K562 (cell line): ENCODE measurements around the gene COL9A3. TPM values are rescaled to one million over a fixed set of nuclear protein-coding genes. Genes with fewer than 3 reads are reported as not detected.

Experiments
- ATAC-seq: fragments of 200-7000 bp; cut with Tn5 transposase; 3 replicates; pipeline ENCODE4 v1.9.1; 2020; ENCODE audit warnings: moderate library complexity
- BruUV-seq: library from RNA; stranded (reverse); fragments of 400-500 nt; replicated peaks from 2 replicates; lab custom pipeline; 2021; lab: Mats Ljungman, UMichigan
- CTCF ChIA-PET: fragments of 300-600 bp; formaldehyde crosslinking; extraction: SDS; loops from one replicate; lab custom pipeline; 2021; ENCODE audit warnings: low intra/inter-chr PET ratio; lab: Yijun Ruan, JAX
- POLR2A ChIA-PET: fragments of 300-600, 350-650 bp; sonication (Branson Sonifier 250); formaldehyde crosslinking; extraction: SDS; loops from one replicate; lab custom pipeline; 2021; ENCODE audit warnings: antibody characterized with exemption, inconsistent platforms; lab: Yijun Ruan, JAX
- DNase-seq, 4 experiments: peaks; one replicate each; pipeline versions ENCODE4 v3.0.0 to v3.0.0-alpha.2; 2011 to 2018; ENCODE audit warnings: low spot score in 3 of 4, mixed read lengths in 3 of 4; ENCODE audit errors: extremely low read depth in 1 of 4
- FAIRE-seq: peaks from 2 replicates; lab custom pipeline; 2011; peaks lifted over from hg19 to GRCh38; lab: Jason Lieb, UNC
- H2AFZ ChIP-seq: 2 replicates; pipeline ENCODE4 v1.6.0; 2011; ENCODE audit warnings: low read depth, low read length, control low read depth, inconsistent platforms
- H3K27ac ChIP-seq: fragments of 200-600 bp; 3 replicates; pipeline ENCODE4 v1.8.0; 2011; ENCODE audit warnings: low read depth, mild to moderate bottlenecking, control low read depth, inconsistent platforms, low read length, moderate library complexity, mixed read lengths; ENCODE audit errors: extremely low read depth
- H3K27me3 ChIP-seq, 2 experiments: fragments of 300-600 bp in 1 of 2; 2 replicates in 1 of 2; 3 replicates in 1 of 2; pipeline versions ENCODE4 v1.6.0 to v1.8.0; 2011; ENCODE audit warnings: inconsistent platforms in 2 of 2, low read length in 2 of 2, mild to moderate bottlenecking in 1 of 2, mixed read lengths in 1 of 2, moderate library complexity in 1 of 2; ENCODE audit not compliant: control insufficient read depth in 2 of 2, insufficient read depth in 2 of 2
- H3K36me3 ChIP-seq: fragments of 300-600 bp; 3 replicates; pipeline ENCODE4 v1.8.0; 2011; ENCODE audit warnings: mild to moderate bottlenecking, low read length, inconsistent platforms; ENCODE audit not compliant: control insufficient read depth, insufficient read depth
- H3K4me1 ChIP-seq, 2 experiments: fragments of 200-600 bp in 1 of 2; replicated peaks in 1 of 2; 2 replicates in 1 of 2; 3 replicates in 1 of 2; pipeline versions ENCODE4 v1.5.1 to v1.8.0; 2011; ENCODE audit warnings: inconsistent platforms in 2 of 2, low read length in 2 of 2, mild to moderate bottlenecking in 1 of 2, mixed read lengths in 1 of 2, moderate library complexity in 1 of 2; ENCODE audit not compliant: control insufficient read depth in 2 of 2, insufficient read depth in 2 of 2
- H3K4me2 ChIP-seq: 2 replicates; pipeline ENCODE4 v1.6.1; 2011; ENCODE audit warnings: low read length, control low read depth, inconsistent platforms, mixed read lengths; ENCODE audit not compliant: insufficient read depth
- H3K4me3 ChIP-seq: fragments of 200-600 bp; sonication (generic), shearing (Covaris generic); 2 replicates; pipeline ENCODE4 v1.5.1; 2016; ENCODE audit warnings: control low read depth, inconsistent platforms
- H3K79me2 ChIP-seq: fragments of 200-600 bp; 3 replicates; pipeline ENCODE4 v1.8.0; 2011; ENCODE audit warnings: low read length, inconsistent platforms; ENCODE audit not compliant: control insufficient read depth, insufficient read depth
- H3K9ac ChIP-seq, 2 experiments: 2 replicates each; pipeline versions ENCODE4 v1.6.0 to v1.6.1; 2011; ENCODE audit warnings: low read depth in 2 of 2, low read length in 2 of 2, control low read depth in 1 of 2, inconsistent platforms in 1 of 2, mild to moderate bottlenecking in 1 of 2, mixed read lengths in 1 of 2; ENCODE audit not compliant: insufficient read depth in 1 of 2
- H3K9me1 ChIP-seq: one replicate; pipeline ENCODE4 v1.6.0; 2011; ENCODE audit warnings: inconsistent platforms, mild to moderate bottlenecking, low read length, moderate library complexity; ENCODE audit not compliant: control insufficient read depth, insufficient read depth
- H3K9me3 ChIP-seq: replicated peaks from 2 replicates; pipeline ENCODE4 v1.5.1; 2011; ENCODE audit warnings: low read depth, low read length, inconsistent platforms; ENCODE audit not compliant: control insufficient read depth, insufficient read depth
- H4K20me1 ChIP-seq: replicated peaks from 2 replicates; pipeline ENCODE4 v1.6.1; 2011; ENCODE audit warnings: low read length, inconsistent platforms, mixed read lengths; ENCODE audit not compliant: control insufficient read depth, insufficient read depth
- CHD1 ChIP-seq: fragments of 200-600 bp; sonication (generic); IDR thresholded peaks from one replicate; pipeline ENCODE4 v1.6.1; 2012; ENCODE audit warnings: mild to moderate bottlenecking, moderate library complexity, low read length, inconsistent platforms
- E2F3 ChIP-seq: fragments of 250-450 bp; sonication (Bioruptor Pico); IDR thresholded peaks from 2 replicates; pipeline ENCODE4 v1.4.0; 2020; ENCODE audit warnings: mild to moderate bottlenecking
- EP400 ChIP-seq: fragments of 450-650 bp; IDR thresholded peaks from 2 replicates; pipeline ENCODE4 v1.6.1; 2017; ENCODE audit warnings: antibody characterized with exemption, mild to moderate bottlenecking, moderate library complexity
- HIVEP1 ChIP-seq: fragments of 250-450 bp; sonication (Bioruptor Pico); IDR thresholded peaks from 2 replicates; pipeline ENCODE4 v1.4.0; 2020; ENCODE audit warnings: mild to moderate bottlenecking
- KLF1 ChIP-seq: fragments of 450-650 bp; IDR thresholded peaks from 2 replicates; pipeline ENCODE4 v1.6.1; 2016; ENCODE audit warnings: missing genetic modification characterization, missing compliant biosample characterization
- L3MBTL2 ChIP-seq: fragments of 450-650 bp; IDR thresholded peaks from 2 replicates; pipeline ENCODE4 v1.6.1; 2016; ENCODE audit warnings: mild to moderate bottlenecking, moderate library complexity
- RNF219 ChIP-seq: fragments of 250-450 bp; sonication (Bioruptor Pico); IDR thresholded peaks from 2 replicates; pipeline ENCODE4 v1.5.0; 2022; ENCODE audit warnings: mild to moderate bottlenecking
- SMARCA5 ChIP-seq: fragments of 450-650 bp; IDR thresholded peaks from 2 replicates; pipeline ENCODE4 v1.6.1; 2016
- SOX6 ChIP-seq: fragments of 450-650 bp; IDR thresholded peaks from 2 replicates; pipeline ENCODE4 v1.6.1; 2014; ENCODE audit warnings: mild to moderate bottlenecking
- STAG1 ChIP-seq: sonication (generic); formaldehyde crosslinking; IDR thresholded peaks from 2 replicates; pipeline ENCODE4 v1.5.0; 2020; ENCODE audit warnings: missing genetic modification reagents, borderline replicate concordance
- ZC3H4 ChIP-seq: sonication (generic); formaldehyde crosslinking; IDR thresholded peaks from 2 replicates; pipeline ENCODE4 v1.9.0; 2021; ENCODE audit warnings: missing genetic modification reagents, borderline replicate concordance
- ZNF609 ChIP-seq: sonication (generic); formaldehyde crosslinking; IDR thresholded peaks from 2 replicates; pipeline ENCODE4 v1.8.1; 2023; ENCODE audit warnings: missing genetic modification reagents, mild to moderate bottlenecking, borderline replicate concordance
- WGBS: fragments of 100-300 bp; shearing (Covaris generic); methylation state at CpG from one replicate; pipeline ENCODE4 v1.1.6; 2016; ENCODE audit warnings: low coverage, mixed read lengths; ENCODE audit not compliant: insufficient coverage; ENCODE audit errors: missing lambda C conversion rate; 5-methylcytosine and 5-hydroxymethylcytosine counted together
- in situ Hi-C: fragments of 300-500 bp; cut with MboI; formaldehyde crosslinking; loops from 4 replicates; pipeline ENCODE4 v1.15.0; 2018; ENCODE audit warnings: inconsistent platforms, mixed read lengths
- intact Hi-C: fragments of 100-400 bp; cut with micrococcal nuclease; formaldehyde crosslinking; loops from 2 replicates; pipeline ENCODE4 v1.14.2; 2022
- polyA plus RNA-seq, 8 experiments: library from polyadenylated mRNA; depleted of rRNA in 4 of 8; stranded (reverse) in 5 of 8; unstranded in 3 of 8; fragments of >200 nt; fragmentation: Nextera tagmentation in 2 of 8; fragmentation: Illumina TruSeq in 1 of 8; extraction: Ambion mirVana in 2 of 8; extraction: Trizol in 1 of 8; gene quantifications; 2 replicates each; pipeline versions ENCODE4 v1.2.1 to v1.2.3, GENCODE V29; 2011 to 2014; ENCODE audit warnings: inconsistent platforms in 1 of 8, missing spikeins in 1 of 8
- total RNA-seq, 7 experiments: library from RNA; depleted of rRNA in 6 of 7; stranded (reverse); fragments of >200 nt in 6 of 7; fragmentation: Illumina TruSeq in 2 of 7; extraction: Trizol in 2 of 7; gene quantifications; 2 replicates each; pipeline versions ENCODE4 v1.2.1 to v1.2.3, GENCODE V29; 2011 to 2021; ENCODE audit warnings: low replicate concordance in 1 of 7
- TF ChIP-seq, protein P1 (sequence below): fragments of 250-450 bp; sonication (Bioruptor Pico); IDR thresholded peaks from 2 replicates; pipeline ENCODE4 v1.8.0; 2022; ENCODE audit warnings: inconsistent platforms, mild to moderate bottlenecking, moderate library complexity, borderline replicate concordance

COL9A3 gene
- total and polyA plus RNA-seq, 9 of the 15 experiments (the other 6 are each of a cell fraction or from before 2014, with no cell fraction given) = 0.14 to 3.6 (median 0.88) TPM; not detected in 1

DNA sequence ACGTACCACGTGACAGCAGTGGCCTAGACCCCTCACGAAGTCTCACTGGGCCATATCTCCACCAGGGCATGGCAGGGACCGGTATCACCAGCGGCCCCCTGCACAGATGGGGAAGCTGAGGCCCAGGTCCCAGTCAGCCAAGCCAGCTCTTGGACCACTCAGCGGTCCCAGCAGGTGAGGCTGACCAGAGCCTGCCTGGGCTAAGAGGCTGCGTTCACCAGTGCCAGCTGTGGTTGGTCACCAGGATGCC, 23.2 kb upstream of the COL9A3 start:
- H3K79me2 ChIP-seq = peaks cover 12% of the 10 kb centered on the region; the same call in 2 of the 3 replicates
- peaks cover 10 to 65% of the 10 kb centered on the region in 2 experiments; a peak in 4 of 5 replicates for H3K4me1 ChIP-seq
- 44% methylated on average over 6 of the region's 7 CpGs for WGBS
- no peak for FAIRE-seq
- no peak for ATAC-seq
- peaks cover 13% of the 10 kb centered on the region; the same call in 2 of the 3 replicates for H3K36me3 ChIP-seq
- peak overlapping the region; percentile 76 for H3K27ac ChIP-seq
- H3K9ac ChIP-seq = peak overlapping the region; percentile 65 to 93
- peak overlapping the region; percentile 80 for H2AFZ ChIP-seq
- ChIA-PET POLR2A (interaction anchor here (0.5 to 1.2 kb wide), 4 partner anchors 11 to 134 kb away, joined by 3 to 5 read pairs (median 4); partner anchors contain the start of gene OGFR), CTCF (interaction anchor here (2.9 kb wide), 1 partner anchor 126 kb away, joined by 20 read pairs; no protein-coding TSS in a partner anchor)
- in situ Hi-C loops (loop anchor here (5.0 kb wide), 1 partner anchor 126 kb away; no protein-coding TSS in a partner anchor), intact Hi-C loops (loop anchor here (5.0 kb wide), 1 partner anchor 106 kb away; no protein-coding TSS in a partner anchor)
- H3K9me3 ChIP-seq = no peaks in the 10 kb centered on the region
- H3K27me3 ChIP-seq = peaks cover 4 to 12% of the 10 kb centered on the region in 2 experiments; a peak in 3 of 5 replicates
- H3K4me3 ChIP-seq = peak overlapping the region; percentile 9
- H4K20me1 ChIP-seq = no peaks in the 10 kb centered on the region
- H3K9me1 ChIP-seq = no peaks in the 10 kb centered on the region
- DNase-seq = no peak
- BruUV-seq = no TSS peak
- peak overlapping the region; percentile 78 for H3K4me2 ChIP-seq
- TF ChIP-seq STAG1 (CRISPR knock-in tag) = no peak
- no peak for TF ChIP-seq ZNF609 (CRISPR knock-in tag)
- no peak for TF ChIP-seq HIVEP1 (CRISPR knock-in tag)
- TF ChIP-seq EP400 = no peak
- peak; percentile 60; the same call in 1 of the 2 replicates for TF ChIP-seq L3MBTL2
- TF ChIP-seq RNF219 (CRISPR knock-in tag) = no peak
- TF ChIP-seq SMARCA5 = 0 out of 2 replicates have a peak, but pooled peaks have one; percentile 36
- 0 out of 2 replicates have a peak, but pooled peaks have one; percentile 60 for TF ChIP-seq E2F3 (CRISPR knock-in tag)
- TF ChIP-seq ZC3H4 = peak; percentile 60; the same call in 1 of the 2 replicates
- TF ChIP-seq, protein P1, sequence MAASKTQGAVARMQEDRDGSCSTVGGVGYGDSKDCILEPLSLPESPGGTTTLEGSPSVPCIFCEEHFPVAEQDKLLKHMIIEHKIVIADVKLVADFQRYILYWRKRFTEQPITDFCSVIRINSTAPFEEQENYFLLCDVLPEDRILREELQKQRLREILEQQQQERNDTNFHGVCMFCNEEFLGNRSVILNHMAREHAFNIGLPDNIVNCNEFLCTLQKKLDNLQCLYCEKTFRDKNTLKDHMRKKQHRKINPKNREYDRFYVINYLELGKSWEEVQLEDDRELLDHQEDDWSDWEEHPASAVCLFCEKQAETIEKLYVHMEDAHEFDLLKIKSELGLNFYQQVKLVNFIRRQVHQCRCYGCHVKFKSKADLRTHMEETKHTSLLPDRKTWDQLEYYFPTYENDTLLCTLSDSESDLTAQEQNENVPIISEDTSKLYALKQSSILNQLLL = no peak; the same call in 1 of the 2 replicates
- TF ChIP-seq KLF1 = 0 out of 2 replicates have a peak, but pooled peaks have one; percentile 44
- no peak for TF ChIP-seq CHD1
- no peak for TF ChIP-seq SOX6
